Liver (tissue), 9 donors: ENCODE results near the gene FAM89A. TPM values are rescaled to one million over a fixed set of nuclear protein-coding genes. Genes with fewer than 3 reads are reported as not detected.

Source experiments
- DNase-seq: peaks from one replicate; pipeline ENCODE4 v3.0.0-alpha.2; 2017; ENCODE audit warnings: low spot score
- H3K27ac ChIP-seq, 2 donors: one replicate each; pipeline ENCODE4 v1.7.0; 2013; ENCODE audit warnings: inconsistent platforms in 2 of 2, low read length in 2 of 2, control low read depth in 1 of 2, low read depth in 1 of 2, mild to moderate bottlenecking in 1 of 2
- H3K27me3 ChIP-seq, 4 donors: one replicate each; pipeline versions ENCODE4 v1.6.1 to v1.7.0; 2013; ENCODE audit warnings: low read length in 3 of 4, inconsistent platforms in 1 of 4, mild to moderate bottlenecking in 1 of 4, moderate library complexity in 1 of 4; ENCODE audit not compliant: control insufficient read depth in 4 of 4, insufficient read depth in 4 of 4
- H3K36me3 ChIP-seq, 4 donors: one replicate each; pipeline versions ENCODE4 v1.6.1 to v1.7.0; 2013; ENCODE audit warnings: low read length in 3 of 4, mild to moderate bottlenecking in 3 of 4, low read depth in 1 of 4, moderate library complexity in 1 of 4; ENCODE audit not compliant: control insufficient read depth in 4 of 4, insufficient read depth in 3 of 4
- H3K4me1 ChIP-seq, 4 donors: one replicate each; pipeline versions ENCODE4 v1.6.1 to v1.7.0; 2013; ENCODE audit warnings: low read length in 3 of 4, mild to moderate bottlenecking in 3 of 4, moderate library complexity in 1 of 4; ENCODE audit not compliant: control insufficient read depth in 4 of 4, insufficient read depth in 4 of 4
- H3K4me3 ChIP-seq, 3 donors: one replicate each; pipeline versions ENCODE4 v1.6.1 to v1.7.0; 2013; ENCODE audit warnings: low read length in 3 of 3, control low read depth in 1 of 3, low read depth in 1 of 3, mild to moderate bottlenecking in 1 of 3
- H3K9ac ChIP-seq, 2 donors: one replicate each; pipeline ENCODE4 v1.7.0; 2013; ENCODE audit warnings: low read length in 2 of 2, mild to moderate bottlenecking in 2 of 2, moderate library complexity in 2 of 2, control low read depth in 1 of 2, low read depth in 1 of 2
- H3K9me3 ChIP-seq, 4 donors: one replicate each; pipeline versions ENCODE4 v1.6.1 to v1.7.0; 2013; ENCODE audit warnings: low read length in 3 of 4; ENCODE audit not compliant: control insufficient read depth in 4 of 4
- EGR1 ChIP-seq, 2 donors: IDR thresholded peaks; 2 replicates each; pipeline ENCODE4 v1.6.1; 2016 to 2018; ENCODE audit warnings: antibody characterized with exemption in 2 of 2, low read depth in 2 of 2
- FOXA1 ChIP-seq: IDR thresholded peaks from 2 replicates; pipeline ENCODE4 v1.6.1; 2016; ENCODE audit warnings: antibody characterized with exemption
- FOXA2 ChIP-seq: IDR thresholded peaks from 2 replicates; pipeline ENCODE4 v1.6.1; 2016; ENCODE audit warnings: antibody characterized with exemption
- GABPA ChIP-seq, 2 donors: IDR thresholded peaks in 1 of 2; conservative IDR thresholded peaks in 1 of 2; 2 replicates each; pipeline ENCODE4 v1.6.1; 2016; ENCODE audit warnings: antibody characterized with exemption in 2 of 2, mild to moderate bottlenecking in 1 of 2, moderate library complexity in 1 of 2
- HNF4G ChIP-seq: IDR thresholded peaks from 2 replicates; pipeline ENCODE4 v1.6.1; 2016; ENCODE audit warnings: antibody characterized with exemption
- JUND ChIP-seq, 2 donors: IDR thresholded peaks; 2 replicates each; pipeline ENCODE4 v1.6.1; 2016; ENCODE audit warnings: antibody characterized with exemption in 2 of 2
- NR2F2 ChIP-seq: IDR thresholded peaks from 2 replicates; pipeline ENCODE4 v1.6.1; 2016; ENCODE audit warnings: antibody characterized with exemption
- RAD21 ChIP-seq, 2 donors: IDR thresholded peaks; 2 replicates each; pipeline ENCODE4 v1.6.1; 2016; ENCODE audit warnings: antibody characterized with exemption in 2 of 2, mild to moderate bottlenecking in 2 of 2
- RXRA ChIP-seq, 2 donors: IDR thresholded peaks; 2 replicates each; pipeline ENCODE4 v1.6.1; 2017 to 2018; ENCODE audit warnings: antibody characterized with exemption in 2 of 2, mild to moderate bottlenecking in 1 of 2
- SP1 ChIP-seq: IDR thresholded peaks from 2 replicates; pipeline ENCODE4 v1.6.1; 2018; ENCODE audit warnings: antibody characterized with exemption, mild to moderate bottlenecking
- TAF1 ChIP-seq: conservative IDR thresholded peaks from 2 replicates; pipeline ENCODE4 v1.6.1; 2016; ENCODE audit warnings: antibody characterized with exemption, mild to moderate bottlenecking
- YY1 ChIP-seq: IDR thresholded peaks from 2 replicates; pipeline ENCODE4 v1.6.1; 2016; ENCODE audit warnings: antibody characterized with exemption, mild to moderate bottlenecking
- WGBS: extraction: QIAGEN DNeasy Blood & Tissue Kit; methylation state at CpG from one replicate; pipeline ENCODE4 v1.1.7; 2013; 5-methylcytosine and 5-hydroxymethylcytosine counted together
- polyA plus RNA-seq, 2 donors: library from polyadenylated mRNA; stranded (reverse) in 1 of 2; unstranded in 1 of 2; fragments of 200-250 nt in 1 of 2; fragments of >200 nt in 1 of 2; fragmentation: Nextera tagmentation in 1 of 2; extraction: Ambion mirVana in 1 of 2; gene quantifications; one replicate each; pipeline versions ENCODE4 v1.2.1 to v1.2.3, GENCODE V29; 2013 to 2015
- total RNA-seq, 2 donors: library from RNA; depleted of rRNA; stranded (reverse); fragments of >200 nt; gene quantifications; one replicate each; pipeline ENCODE4 v1.2.3, GENCODE V29; 2014
- TF ChIP-seq, protein P1 (sequence below): fragments of 150-350 bp; IDR thresholded peaks from 2 replicates; pipeline ENCODE4 v1.5.1; 2017; ENCODE audit warnings: improper control_type of control experiment, low read depth, low read length; ENCODE audit not compliant: missing input control
- TF ChIP-seq, protein P2 (sequence below): IDR thresholded peaks from 2 replicates; pipeline ENCODE4 v1.6.1; 2016; ENCODE audit warnings: antibody characterized with exemption
- TF ChIP-seq, protein P3 (sequence below): IDR thresholded peaks from 2 replicates; pipeline ENCODE4 v1.6.1; 2016; ENCODE audit warnings: antibody characterized with exemption
- TF ChIP-seq, protein P4 (sequence below): IDR thresholded peaks from 2 replicates; pipeline ENCODE4 v1.6.1; 2016; ENCODE audit warnings: antibody characterized with exemption, mild to moderate bottlenecking
- donor health status: healthy.
- donor health status: healthy.
- donor health status: healthy.
- donor health status: healthy.
- donor health status: healthy.

FAM89A gene
- total and polyA plus RNA-seq, 4 donors, result 5.3 to 8.8 (median 8.1) TPM

DNA sequence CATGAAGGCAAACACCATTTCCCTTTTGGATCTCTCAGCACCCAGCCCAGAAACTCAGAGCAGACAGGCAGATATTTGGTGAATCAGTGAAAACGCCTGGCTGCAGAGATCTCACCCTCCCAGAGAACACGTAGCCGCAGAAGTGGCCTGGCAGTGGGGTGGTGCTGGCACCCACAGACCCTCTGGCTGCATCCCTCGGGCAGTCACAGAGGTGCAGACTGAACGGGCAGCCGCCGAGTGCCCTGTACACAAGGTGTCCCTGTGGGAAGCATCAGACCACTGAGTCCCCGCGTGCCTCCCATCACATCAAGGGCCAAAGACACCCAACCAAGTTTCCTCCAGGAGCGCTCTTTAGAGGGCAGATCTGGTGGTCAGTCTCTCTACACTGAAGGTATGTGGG lies 12.1 kb downstream of the FAM89A start (continued):
- TF ChIP-seq, protein P1, sequence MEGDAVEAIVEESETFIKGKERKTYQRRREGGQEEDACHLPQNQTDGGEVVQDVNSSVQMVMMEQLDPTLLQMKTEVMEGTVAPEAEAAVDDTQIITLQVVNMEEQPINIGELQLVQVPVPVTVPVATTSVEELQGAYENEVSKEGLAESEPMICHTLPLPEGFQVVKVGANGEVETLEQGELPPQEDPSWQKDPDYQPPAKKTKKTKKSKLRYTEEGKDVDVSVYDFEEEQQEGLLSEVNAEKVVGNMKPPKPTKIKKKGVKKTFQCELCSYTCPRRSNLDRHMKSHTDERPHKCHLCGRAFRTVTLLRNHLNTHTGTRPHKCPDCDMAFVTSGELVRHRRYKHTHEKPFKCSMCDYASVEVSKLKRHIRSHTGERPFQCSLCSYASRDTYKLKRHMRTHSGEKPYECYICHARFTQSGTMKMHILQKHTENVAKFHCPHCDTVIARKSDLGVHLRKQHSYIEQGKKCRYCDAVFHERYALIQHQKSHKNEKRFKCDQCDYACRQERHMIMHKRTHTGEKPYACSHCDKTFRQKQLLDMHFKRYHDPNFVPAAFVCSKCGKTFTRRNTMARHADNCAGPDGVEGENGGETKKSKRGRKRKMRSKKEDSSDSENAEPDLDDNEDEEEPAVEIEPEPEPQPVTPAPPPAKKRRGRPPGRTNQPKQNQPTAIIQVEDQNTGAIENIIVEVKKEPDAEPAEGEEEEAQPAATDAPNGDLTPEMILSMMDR, result no peak
- TF ChIP-seq TAF1, result no peak

DNA sequence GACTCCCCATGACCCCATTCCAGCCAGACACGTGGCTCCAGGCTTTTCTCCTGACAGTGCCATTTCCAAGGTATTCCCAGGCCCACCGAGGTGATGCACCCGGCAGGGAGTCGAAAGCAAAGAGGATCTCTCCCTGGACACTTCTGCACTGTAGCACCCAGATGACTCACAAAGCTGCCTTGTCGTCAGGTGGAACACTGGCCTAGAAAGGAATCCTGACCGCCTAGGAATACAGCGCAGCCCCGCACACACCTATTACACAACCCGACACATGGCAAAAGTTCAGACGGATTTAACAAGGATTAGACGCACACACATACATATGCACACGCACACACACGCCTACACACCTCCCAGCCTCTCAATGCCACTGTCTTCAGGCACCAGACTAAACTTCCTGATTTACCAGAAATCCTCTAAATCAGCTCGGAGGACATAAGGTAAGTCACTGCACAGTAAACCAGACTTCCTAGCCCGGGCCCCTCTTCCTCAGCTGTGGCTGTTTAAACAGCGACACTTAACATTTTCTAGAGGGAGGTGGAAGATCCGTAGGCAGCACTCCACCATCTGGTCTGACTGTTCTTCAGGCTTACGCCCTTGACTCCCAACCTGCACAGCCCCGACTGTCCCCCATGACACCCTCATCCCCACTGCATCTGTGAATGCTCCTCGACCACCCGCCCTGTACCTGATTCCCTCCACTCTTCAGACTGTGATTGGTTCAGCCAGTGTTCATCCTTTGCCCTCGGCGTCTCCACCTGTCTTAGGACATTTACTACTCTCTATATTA lies 12.7 kb downstream of the FAM89A start:
- no peak overlapping the region for H3K27ac ChIP-seq
- TF ChIP-seq TAF1 (no peak), RAD21 (IDR thresholded peaks at IDR 0.05) (no peak), YY1 (no peak), GABPA (IDR thresholded peaks at IDR 0.05 in 1 of 2, conservative IDR thresholded peaks at IDR 0.05 in 1 of 2) (no peak), FOXA2 (no peak)
- TF ChIP-seq, protein P2, sequence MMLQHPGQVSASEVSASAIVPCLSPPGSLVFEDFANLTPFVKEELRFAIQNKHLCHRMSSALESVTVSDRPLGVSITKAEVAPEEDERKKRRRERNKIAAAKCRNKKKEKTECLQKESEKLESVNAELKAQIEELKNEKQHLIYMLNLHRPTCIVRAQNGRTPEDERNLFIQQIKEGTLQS, result no peak
- TF ChIP-seq, protein P1, result no peak
- DNase-seq, result peak; percentile 20
- no peaks in the 10 kb centered on the region for H3K9me3 ChIP-seq
- no peaks in the 10 kb centered on the region for H3K4me1 ChIP-seq
- H3K9ac ChIP-seq, result no peak overlapping the region
- H3K27me3 ChIP-seq, result no peaks in the 10 kb centered on the region
- H3K4me3 ChIP-seq, result no peak overlapping the region
- H3K36me3 ChIP-seq, result no peaks in the 10 kb centered on the region
- WGBS, result 91% methylated on average over 23 of the region's 23 CpGs

GRCh38 chr1:231026576-231026975 lies 13.5 kb downstream of the FAM89A start:
- Histone ChIP-seq H3K27me3 (no peaks in the 10 kb centered on the region), H3K27ac (no peak overlapping the region)
- 92% methylated on average over 6 of the region's 6 CpGs for WGBS
- TF ChIP-seq, protein P3, sequence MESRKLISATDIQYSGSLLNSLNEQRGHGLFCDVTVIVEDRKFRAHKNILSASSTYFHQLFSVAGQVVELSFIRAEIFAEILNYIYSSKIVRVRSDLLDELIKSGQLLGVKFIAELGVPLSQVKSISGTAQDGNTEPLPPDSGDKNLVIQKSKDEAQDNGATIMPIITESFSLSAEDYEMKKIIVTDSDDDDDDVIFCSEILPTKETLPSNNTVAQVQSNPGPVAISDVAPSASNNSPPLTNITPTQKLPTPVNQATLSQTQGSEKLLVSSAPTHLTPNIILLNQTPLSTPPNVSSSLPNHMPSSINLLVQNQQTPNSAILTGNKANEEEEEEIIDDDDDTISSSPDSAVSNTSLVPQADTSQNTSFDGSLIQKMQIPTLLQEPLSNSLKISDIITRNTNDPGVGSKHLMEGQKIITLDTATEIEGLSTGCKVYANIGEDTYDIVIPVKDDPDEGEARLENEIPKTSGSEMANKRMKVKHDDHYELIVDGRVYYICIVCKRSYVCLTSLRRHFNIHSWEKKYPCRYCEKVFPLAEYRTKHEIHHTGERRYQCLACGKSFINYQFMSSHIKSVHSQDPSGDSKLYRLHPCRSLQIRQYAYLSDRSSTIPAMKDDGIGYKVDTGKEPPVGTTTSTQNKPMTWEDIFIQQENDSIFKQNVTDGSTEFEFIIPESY, result no peak
- TF ChIP-seq FOXA1 (no peak), EGR1 (IDR thresholded peaks at IDR 0.05; ENCODE audit: low read depth in 2 of 2) (no peak), NR2F2 (no peak), YY1 (no peak), JUND (IDR thresholded peaks at IDR 0.05) (no peak), TAF1 (no peak), SP1 (no peak), HNF4G (no peak), RXRA (IDR thresholded peaks at IDR 0.05) (no peak), RAD21 (IDR thresholded peaks at IDR 0.05) (no peak)
- TF ChIP-seq, protein P1, result no peak
- TF ChIP-seq, protein P2, result no peak
- TF ChIP-seq, protein P4, sequence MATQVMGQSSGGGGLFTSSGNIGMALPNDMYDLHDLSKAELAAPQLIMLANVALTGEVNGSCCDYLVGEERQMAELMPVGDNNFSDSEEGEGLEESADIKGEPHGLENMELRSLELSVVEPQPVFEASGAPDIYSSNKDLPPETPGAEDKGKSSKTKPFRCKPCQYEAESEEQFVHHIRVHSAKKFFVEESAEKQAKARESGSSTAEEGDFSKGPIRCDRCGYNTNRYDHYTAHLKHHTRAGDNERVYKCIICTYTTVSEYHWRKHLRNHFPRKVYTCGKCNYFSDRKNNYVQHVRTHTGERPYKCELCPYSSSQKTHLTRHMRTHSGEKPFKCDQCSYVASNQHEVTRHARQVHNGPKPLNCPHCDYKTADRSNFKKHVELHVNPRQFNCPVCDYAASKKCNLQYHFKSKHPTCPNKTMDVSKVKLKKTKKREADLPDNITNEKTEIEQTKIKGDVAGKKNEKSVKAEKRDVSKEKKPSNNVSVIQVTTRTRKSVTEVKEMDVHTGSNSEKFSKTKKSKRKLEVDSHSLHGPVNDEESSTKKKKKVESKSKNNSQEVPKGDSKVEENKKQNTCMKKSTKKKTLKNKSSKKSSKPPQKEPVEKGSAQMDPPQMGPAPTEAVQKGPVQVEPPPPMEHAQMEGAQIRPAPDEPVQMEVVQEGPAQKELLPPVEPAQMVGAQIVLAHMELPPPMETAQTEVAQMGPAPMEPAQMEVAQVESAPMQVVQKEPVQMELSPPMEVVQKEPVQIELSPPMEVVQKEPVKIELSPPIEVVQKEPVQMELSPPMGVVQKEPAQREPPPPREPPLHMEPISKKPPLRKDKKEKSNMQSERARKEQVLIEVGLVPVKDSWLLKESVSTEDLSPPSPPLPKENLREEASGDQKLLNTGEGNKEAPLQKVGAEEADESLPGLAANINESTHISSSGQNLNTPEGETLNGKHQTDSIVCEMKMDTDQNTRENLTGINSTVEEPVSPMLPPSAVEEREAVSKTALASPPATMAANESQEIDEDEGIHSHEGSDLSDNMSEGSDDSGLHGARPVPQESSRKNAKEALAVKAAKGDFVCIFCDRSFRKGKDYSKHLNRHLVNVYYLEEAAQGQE, result no peak

More at GRCh38 chr1:231026576-231026975, 13.5 kb downstream of the FAM89A start:
- Histone ChIP-seq H3K9me3 (no peaks in the 10 kb centered on the region), H3K36me3 (no peaks in the 10 kb centered on the region), H3K4me3 (no peak overlapping the region), H3K4me1 (no peaks in the 10 kb centered on the region), H3K9ac (no peak overlapping the region)
- no peak for DNase-seq
